Islet of Langerhans (tissue), 1 donor: ENCODE measurements around the gene NARF.
"Not testable (repeated sequence)": the region's sequence is repeated elsewhere in the genome, so short reads cannot be mapped to it uniquely, and the experiment has no call there.

ENCODE experiments used
- FAIRE-seq: peaks from one replicate; lab custom pipeline; 2011; peaks lifted over from hg19 to GRCh38; lab: Jason Lieb, UNC

The NARF gene

DNA sequence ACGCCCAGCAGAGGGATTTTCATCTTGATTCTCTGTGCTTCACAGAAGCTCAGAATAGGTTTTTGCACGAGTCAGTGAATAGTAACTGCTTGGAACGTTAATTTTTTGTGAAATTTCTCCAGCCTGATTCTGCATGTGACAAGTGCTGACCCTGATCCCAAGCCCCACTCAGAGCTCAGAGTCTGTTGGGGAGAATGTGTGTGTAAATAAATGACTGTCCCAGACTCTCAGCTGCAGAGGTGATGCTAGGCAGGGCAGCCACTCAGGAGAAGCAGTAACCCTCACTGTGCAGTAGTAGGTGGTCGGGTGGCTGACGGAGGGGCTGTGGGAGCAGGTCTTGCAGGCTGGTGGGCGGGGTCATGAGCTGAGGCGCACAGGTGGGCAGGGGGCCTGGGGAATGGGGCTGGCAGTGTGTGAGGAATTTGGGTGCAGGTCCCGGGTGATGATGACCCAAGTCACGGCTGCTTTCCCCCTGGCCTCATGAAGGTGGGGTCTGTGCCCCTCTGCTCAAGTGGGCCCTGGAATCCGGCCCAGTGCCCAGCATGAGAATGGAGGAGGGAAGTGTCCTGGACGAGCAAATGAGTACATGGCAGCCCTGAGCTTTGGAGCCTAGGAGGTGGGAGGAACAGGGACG lies 44.7 kb downstream of the NARF start:
- FAIRE-seq = no peak

DNA sequence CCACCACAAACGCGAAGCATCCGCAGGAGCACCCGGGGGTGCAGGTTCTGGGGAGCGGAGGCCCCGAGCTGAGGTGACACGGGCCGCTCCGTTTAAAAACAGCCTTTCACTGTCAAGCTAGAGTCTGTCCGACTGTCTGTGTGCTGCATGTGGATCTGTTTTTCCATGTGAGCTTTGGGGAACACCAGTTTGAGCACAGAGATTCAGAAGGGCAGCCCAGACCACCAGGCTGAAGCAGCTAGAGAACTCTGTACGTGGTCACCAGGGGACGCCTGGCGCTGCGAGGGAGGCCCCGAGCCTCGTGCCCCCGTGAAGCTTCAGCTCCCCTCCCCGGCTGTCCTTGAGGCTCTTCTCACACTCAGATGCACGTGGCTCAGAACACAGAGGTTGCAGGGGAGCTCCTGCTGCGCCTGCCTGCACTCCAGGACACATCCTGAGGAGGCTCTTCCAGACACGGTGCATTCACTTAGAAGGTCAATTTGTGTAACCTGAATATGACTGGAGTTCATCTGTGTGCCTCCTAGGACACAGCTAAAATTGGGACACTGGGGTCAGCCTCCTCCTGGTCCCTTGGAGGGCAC lies 45.3 kb downstream of the NARF start:
- no peak for FAIRE-seq

DNA sequence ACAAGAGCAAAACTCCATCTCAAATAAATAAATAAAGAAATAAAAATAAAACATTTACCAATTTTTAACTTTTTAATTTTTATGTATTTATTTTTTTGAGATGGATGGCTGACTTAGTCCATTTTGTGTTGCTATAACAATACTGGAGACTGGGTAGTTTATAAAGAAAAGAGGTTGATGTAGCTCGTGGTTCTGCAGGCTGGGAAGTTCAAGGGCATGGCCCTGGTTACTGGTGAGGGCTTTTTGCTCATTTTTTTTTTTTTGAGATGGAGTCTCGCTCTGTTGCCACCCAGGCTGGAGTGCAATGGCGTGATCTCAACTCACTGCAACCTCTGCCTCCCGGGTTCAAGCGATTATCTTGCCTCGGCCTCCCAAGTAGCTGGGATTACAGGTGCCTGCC lies 46.8 kb downstream of the NARF start:
- no peak for FAIRE-seq

DNA sequence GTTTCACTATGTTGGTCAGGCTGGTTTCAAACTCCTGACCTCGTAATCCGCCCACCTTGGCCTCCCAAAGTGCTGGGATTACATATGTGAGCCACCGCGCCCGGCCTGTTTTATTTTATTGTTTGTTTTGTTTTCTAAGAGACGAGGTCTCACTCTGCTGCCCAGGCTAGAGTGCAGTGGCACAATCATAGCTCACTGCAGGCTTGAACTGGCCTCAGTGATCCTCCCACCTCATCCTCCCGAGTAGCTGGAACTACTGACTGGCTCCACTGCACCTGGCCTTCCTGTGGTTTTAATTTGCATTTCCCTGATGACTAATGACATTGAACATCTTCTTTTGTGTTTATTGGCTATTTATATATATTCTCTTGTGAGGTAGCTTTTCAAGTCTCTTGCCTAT lies 47.9 kb downstream of the NARF start:
- not testable (repeated sequence) for FAIRE-seq

DNA sequence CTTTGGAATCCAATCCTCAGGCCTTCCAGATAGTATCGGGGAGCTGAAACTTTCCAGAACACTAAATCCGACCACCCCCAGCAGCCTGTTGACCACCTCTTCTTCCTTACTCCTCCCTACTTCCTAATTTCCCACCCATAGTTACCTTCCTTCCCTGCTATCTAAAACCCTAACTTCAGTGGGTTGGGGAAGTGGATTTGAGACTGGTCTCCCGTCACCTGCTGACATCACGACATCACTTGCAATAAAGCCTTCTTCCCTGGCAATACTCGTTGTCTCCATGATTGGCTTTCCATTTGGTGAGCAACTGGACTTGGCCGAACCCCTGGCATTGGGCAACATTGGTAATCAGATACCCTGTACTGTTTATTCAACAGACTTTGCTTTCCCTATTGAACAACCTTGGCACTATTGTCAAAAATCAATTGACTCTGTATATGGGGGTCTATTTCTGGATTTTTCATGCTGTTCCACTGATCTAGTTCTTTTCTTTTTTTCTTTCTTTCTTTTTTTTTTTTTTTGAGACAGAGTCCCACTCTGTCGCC lies 49.2 kb downstream of the NARF start:
- no peak for FAIRE-seq

DNA sequence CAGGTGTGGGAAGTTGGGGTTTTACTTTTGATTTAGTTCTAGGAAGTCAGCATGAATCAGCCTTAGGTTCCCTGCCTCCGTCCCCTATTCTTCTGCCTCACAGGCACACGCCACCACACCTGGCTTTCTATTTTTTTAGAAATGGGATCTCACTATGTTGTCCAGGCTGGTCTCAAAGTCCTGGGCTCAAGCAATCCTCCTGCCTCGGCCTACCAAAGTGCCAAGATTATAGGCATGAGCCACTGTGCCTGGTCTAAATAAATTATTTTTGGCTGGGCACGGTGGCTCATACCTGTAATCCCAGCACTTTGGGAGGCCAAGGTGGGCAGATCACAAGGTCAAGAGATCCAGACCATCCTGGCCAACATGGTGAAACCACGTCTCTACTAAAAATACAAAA lies 53.1 kb downstream of the NARF start:
- not testable (repeated sequence) for FAIRE-seq

DNA sequence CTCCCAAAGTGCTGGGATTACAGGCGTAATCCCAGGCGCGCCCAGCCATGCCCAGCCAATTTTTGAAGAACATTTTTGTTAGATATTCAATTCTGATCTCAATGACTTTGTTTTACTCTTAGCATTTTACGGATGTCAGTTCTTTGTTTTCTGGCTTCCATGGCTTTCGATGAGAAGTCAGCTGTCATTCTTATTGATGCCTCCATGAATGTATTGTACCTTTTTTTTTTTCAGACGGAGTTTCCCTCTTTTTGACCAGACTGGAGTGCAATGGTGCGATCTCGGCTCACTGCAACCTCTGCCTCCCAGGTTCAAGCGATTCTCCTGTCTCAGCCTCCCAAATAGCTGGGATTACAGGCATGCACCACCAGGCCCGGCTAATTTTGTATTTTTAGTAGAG lies 55.3 kb downstream of the NARF start:
- not testable (repeated sequence) for FAIRE-seq

DNA sequence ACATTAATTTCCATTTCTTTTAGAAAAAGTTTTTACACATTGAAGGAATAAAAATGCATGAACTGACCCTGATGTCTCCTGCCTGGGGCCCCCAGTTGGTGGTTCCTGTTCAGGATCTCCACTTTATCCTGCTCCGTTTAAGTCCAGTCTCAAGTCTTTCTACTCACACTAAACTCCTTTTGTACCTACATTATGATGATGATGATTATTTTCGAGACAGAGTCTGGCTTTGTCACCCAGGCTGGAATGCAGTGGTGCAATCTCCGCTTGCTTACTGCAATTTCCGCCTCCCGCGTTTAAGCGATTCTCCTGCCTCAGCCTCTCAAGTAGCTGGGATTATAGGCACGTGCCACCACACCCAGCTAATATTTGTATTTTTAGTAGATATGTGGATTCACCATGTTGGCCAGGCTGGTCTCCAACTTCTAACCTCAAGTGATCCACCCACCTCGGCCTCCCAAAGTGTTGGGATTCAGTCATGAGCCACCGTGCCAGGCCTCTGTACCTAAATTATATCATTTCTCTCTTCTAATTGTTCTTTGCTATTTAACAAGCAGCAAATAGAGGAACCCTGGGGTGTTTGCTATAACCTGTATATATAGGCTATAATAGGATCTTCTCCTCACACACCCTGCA lies 58.8 kb downstream of the NARF start:
- FAIRE-seq = no peak

DNA sequence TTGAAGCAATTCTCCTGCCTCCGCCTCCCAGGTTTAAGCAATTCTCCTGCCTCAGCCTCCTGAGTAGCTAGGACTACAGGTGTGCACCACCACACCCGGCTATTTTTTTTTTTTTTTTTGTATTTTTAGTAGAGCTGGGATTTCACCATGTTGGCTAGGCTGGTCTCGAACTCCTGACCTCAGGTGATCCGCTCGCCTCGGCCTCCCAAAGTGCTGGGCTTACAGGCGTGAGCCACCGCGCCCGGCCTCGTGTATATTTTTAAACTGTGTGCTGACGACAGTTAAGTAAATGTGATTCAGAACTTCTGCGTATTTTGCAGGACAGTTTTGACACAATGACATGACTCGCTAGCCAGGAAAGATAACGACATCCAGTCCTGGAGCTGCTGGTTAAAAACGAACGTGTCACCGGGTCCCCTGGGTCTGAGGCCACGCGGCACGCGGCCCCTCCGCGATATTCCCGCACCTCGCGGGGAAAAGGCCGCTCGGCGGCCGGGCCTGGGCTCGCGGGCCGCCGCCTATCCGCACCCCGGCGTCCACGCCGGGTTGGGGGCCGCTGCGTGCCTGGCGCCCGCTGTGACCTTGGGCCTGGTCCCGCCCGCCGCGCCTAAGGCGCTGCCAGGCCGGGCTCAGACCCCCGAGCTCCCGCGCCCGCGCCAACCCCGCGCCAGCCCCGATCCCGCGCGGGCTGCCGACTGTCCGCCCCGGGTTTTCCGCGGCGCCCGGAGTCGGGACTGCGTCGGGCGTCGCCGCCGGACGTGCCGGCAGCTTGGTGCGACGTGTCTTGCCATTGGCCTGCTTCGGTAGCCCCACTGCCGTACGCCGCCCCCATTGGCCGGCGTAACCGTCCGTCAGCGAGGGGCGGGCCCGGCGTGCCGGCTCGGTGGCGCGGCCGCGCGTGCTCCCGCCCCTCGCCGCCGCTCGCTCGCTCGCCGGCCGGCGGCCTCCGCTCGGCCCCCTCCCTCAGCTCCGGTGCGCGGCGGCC lies 60.6 kb downstream of the NARF start, which contains the start of gene FOXK2:
Gene FOXK2, plus strand, starts transcription at position 907 of the 985 bp plus-strand sequence. CDS start 157 bp downstream, outside the sequence.
- FAIRE-seq = no peak

DNA sequence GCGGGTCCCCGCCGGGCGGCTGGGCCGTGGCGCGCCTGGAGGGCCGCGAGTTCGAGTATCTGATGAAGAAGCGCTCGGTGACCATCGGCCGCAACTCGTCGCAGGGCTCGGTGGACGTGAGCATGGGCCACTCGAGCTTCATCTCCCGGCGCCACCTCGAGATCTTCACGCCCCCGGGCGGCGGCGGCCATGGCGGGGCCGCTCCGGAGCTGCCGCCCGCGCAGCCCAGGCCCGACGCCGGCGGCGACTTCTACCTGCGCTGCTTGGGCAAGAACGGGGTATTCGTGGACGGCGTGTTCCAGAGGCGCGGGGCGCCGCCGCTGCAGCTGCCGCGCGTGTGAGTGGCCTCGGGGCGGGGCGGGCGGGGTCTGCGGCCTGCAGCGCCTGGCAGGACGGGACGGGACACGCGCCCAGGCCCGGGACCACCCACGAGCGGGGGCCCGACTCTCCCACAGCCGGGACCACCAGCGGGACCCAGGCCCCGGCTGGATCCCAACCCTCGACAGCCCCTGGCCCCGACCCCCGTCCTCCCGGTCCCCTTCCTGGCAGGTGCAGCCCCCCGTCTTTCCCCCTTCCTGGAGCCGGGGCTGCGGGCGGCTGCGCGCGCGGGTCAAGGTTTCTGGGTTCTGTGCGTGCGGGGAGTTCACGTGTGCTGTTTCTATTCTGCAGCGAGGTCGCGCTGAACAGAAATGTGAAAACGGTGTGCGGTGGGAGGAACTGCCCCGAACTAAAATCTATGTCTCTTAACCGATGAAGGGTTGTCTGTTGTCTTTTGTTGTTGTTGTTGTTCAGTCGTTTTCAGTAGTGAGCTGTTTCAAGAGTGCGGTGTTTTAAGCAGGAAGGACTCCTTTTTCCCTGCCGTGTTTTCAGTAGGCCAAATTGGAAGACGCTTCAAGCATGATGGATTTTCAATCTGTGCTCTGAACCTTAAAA lies 61.7 kb downstream of the NARF start:
- no peak for FAIRE-seq

DNA sequence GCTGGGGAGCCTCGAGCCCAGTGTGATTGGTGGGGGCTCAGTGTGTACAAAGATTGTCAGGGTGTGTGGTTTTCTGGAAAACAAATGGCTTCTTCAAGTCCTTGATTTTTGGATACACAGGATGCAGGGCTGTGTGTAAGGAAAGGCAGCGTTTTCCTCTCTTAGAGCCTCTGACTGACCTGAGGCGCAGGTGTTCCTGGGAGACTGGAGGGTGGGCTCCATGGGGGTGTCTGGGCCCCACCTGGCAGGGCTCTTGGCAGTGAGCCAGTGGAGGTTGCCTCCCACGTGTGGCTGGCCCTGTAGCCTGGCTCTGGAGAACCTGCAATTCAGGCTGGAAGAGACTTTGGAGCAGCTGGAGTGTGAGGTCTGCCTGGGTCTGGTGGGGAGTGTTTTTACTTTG lies 66.0 kb downstream of the NARF start:
- FAIRE-seq = no peak

DNA sequence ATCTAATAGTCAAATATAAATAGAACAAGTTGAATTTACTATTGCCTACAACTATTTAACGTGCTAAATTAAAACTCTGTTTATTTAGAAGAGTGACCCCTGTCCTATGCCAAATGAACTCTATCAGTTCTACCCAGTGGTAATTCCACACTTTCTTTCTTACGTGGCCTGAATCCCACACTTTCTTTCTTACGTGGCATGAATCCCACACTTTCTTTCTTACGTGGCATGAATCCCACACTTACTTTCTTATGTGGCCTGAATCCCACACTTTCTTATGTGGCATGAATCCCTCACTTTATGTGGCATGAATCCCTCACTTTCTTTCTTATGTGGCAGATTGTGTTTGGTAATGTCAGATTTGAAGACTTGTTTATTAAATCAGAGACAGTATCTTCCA lies 67.2 kb downstream of the NARF start:
- FAIRE-seq = no peak

DNA sequence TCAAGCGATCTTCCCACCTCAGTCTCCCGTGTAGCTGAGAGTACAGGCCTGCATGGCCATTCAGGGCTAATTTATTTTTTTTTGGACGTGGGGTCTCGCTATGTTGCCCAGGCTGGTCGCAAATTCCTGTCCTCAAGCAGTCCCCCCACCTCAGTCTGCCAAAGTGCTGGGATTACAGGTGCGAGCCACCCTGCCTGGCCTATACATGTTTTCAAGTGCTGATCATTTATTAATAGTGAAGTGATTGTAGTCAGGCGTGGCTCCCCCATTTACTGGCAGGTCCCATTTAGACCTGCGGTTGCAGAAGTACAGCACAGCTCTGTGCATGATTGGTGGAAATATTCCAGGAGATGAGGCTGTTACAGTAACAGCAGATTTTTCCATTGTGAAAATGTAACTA lies 69.4 kb downstream of the NARF start:
- no peak for FAIRE-seq

DNA sequence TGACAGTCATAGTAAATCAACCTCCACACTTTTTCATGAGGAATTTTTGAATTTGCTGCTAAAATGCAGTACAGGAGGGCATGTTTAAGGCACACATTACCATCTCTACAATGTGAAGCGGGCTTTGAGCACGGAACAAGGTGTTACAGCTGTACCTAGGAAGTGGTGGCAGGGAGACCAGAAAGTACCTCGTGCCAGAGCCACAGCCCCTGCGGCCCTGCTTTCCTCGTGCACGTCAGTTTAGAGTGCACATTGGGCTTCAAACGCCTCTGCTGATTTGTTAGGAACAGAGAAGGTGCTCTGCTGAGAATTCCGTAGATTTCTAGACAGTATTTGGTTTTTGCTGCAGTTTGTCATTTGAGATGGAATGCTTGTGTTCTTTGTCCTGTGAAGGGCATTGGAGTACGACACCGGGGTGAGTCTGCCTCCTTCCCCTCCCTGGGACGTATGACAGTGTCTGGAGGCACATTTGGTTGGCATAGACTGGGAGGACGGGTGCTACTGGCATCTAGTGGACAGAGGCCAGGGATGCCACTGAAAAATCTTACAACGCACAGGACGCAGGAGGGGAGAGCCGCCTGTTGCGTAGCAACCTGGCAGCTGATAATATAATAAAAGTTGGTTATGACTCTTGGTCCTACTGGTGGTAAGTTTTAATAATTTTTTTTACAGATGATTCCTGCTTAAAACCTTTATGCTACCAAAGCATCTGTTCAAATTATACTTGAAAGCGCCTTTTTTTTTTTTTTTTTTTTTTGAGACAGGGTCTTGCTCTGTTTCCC lies 70.1 kb downstream of the NARF start:
- FAIRE-seq = no peak

DNA sequence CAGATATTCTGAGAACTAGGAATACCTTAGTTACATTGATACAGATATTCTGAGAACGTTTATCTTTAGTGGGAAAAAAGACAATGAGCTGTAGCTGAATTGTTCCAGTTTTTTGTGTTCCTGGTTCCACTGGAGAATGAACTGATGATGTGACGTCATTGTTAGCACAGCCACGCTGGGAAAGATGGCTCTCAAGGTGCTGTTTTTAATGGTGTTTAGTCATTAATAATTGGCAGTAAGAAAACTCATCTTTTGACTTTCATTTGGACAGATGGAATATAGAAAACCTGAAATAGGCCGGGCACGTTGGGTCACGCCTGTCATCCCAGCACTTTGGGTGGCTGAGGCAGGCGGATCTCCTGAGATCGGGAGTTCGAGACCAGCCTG lies 71.4 kb downstream of the NARF start:
- no peak for FAIRE-seq

DNA sequence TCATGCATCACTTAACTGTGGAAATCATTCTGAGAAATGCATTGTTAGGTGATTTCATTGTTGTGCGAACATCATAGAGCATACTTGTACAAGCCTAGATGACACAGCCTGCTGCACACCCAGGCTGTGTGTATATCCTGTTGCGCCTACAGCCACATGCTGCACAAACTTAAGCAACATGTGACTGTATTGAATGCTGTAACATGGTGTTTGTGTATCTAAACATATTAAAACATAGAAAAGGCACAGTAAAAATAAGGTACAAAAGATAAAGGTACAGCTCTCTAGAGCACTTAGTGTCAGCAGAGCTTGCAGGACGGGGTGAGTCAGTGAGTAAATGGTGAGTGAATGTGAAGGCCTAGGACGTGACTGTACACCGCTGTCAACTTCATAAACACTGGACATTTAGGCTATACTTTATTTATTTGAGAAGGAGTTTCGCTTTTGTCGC lies 72.9 kb downstream of the NARF start:
- FAIRE-seq = no peak

DNA sequence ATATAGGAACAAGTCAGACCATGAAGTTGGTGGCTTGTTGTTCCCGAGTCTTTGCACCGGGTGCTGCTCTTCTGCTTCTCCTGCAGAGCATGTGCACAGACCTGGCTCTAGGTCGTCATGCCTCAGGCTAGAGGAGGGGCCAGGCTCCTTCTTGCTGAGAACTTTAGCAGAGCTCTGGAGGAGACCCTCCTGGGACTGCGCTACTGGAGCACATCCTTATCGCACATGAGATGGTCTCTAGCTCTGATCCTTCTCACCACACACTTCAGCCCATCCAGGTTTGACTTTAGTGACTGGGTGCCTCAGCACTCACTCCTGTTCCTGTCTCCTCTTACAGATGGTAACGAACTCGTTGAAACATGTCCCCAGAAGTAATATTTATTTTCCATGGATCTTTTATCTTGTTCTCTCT lies 75.9 kb downstream of the NARF start:
- no peak for FAIRE-seq

DNA sequence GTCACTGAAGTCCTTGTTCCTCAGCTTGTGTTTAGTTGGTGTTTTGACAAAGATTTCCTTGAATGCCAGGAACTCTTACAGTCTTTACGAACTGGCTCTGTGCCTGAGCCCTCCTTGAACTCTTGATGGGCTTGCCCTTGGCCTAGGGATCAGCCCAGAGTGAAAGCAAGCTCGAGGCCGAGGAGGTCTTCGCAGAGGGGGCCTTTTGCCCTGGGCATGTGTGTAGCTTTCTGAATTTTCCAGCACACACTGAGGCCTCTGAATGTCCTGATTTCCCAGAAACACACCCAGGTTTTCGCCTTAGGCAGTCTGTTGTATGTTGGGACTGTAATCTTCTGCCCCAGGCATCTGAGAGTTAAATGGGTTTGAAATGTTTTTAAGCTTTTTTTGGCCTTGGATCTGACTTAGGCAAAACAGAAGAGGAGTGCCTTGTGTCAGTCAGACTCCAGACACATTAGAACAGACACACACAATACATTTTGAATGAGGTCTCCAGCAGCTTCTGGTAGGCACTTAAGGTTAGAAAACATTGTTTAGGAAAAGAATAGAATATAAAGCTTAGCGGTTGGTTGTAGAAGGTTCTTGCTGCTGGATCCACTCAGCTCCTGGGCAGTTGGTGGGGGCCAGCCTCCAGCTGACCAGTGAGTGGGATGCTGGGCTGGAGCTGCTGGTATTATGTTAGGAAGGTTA lies 78.1 kb downstream of the NARF start:
- no peak for FAIRE-seq

DNA sequence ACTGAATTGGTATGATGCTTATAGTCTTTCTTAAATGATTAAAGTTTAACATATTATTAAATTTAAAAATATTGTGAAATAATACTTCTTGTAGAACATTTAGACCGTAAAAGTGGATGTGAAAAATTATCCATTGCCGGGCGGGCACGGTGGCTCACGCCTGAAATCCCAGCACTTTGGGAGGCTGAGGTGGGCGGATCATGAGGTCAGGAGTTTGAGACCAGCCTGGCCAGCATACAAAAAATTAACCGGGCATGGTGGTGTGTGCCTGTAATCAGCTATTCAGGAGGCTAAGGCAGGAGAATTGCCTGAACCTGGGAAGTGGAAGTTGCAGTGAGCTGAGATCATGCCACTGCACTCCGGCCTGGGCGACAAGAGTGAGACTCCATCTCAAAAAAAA lies 78.7 kb downstream of the NARF start:
- FAIRE-seq = not testable (repeated sequence)

DNA sequence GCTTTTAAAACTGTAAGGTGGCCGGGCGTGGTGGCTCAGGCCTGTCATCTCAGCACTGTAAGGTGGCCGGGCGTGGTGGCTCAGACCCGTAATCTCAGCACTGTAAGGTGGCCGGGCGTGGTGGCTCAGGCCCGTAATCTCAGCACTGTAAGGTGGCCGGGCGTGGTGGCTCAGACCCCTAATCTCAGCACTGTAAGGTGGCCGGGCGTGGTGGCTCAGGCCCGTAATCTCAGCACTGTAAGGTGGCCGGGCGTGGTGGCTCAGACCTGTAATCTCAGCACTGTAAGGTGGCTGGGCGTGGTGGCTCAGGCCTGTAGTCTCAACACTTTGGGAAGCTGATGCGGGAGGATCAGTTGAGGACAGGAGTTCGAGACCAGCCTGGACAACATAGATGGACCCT lies 80.5 kb downstream of the NARF start:
- not testable (repeated sequence) for FAIRE-seq
